ENCODE results near the gene ERI3.

Gene ERI3

GRCh38 chr1:44354840-44355581 is at the start of gene ERI3:
TSS of gene ERI3 (minus strand) at chr1:44355257. CDS start at chr1:44355026, 231 bp downstream.
- Histone ChIP-seq H3K4me1 (ENCODE audit: insufficient read depth, low read length) (peaks cover 18% of the 10 kb centered on the region), H2AFZ (ENCODE audit: low read depth, low read length) (peak within 1 kb of the TSS; percentile 92), H3K4me3 (ENCODE audit: low read length) (peak within 1 kb of the TSS; percentile 83), H3K9me3 (ENCODE audit: low read length) (no peaks in the 10 kb centered on the region), H3K27me3 (ENCODE audit: insufficient read depth, low read length) (no peaks in the 10 kb centered on the region), H3K36me3 (ENCODE audit: insufficient read depth, low read length) (no peaks in the 10 kb centered on the region)

- H3K36me3 ChIP-seq (ENCODE audit: insufficient read depth, low read length): no peaks in the 10 kb centered on the region
- H3K4me1 ChIP-seq (ENCODE audit: insufficient read depth, low read length): peaks cover 9% of the 10 kb centered on the region
- H2AFZ ChIP-seq (ENCODE audit: low read depth, low read length): no peak overlapping the region
- H3K9me3 ChIP-seq (ENCODE audit: low read length): peaks cover 6% of the 10 kb centered on the region
- peaks cover 15% of the 10 kb centered on the region for H3K27me3 ChIP-seq (ENCODE audit: insufficient read depth, low read length)
- no peak overlapping the region for H3K4me3 ChIP-seq (ENCODE audit: low read length)
These were observed 46.5 kb upstream of the ERI3 start for GRCh38 chr1:44401256-44402228.

GRCh38 chr1:44390277-44390676 is 35.2 kb upstream of the ERI3 start:
- no peak overlapping the region for H2AFZ ChIP-seq (ENCODE audit: low read depth, low read length)

DNA sequence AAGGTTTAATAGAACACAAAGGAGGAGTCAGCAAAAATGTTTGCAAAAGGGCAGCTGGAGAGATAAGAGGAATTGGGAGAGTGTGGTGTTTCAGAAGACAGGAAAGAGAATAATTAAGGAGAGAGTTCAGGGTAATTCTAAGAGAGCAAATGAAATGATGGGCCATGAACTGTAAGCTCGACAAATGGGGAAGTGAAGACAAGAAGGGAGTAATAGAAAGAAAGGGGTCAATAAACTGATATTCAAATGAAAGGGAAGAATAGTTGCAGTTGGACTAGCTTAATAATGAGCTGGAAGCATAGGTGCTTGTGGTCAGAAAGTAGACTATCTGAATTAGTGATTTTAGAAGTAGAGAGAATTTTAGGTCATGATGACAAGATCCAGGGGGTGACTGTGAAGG is 34.4 kb upstream of the ERI3 start:
- H2AFZ ChIP-seq (ENCODE audit: low read depth, low read length): no peak overlapping the region
- H3K4me1 ChIP-seq (ENCODE audit: insufficient read depth, low read length): peaks cover 4% of the 10 kb centered on the region
- no peaks in the 10 kb centered on the region for H3K9me3 ChIP-seq (ENCODE audit: low read length)
- H3K27me3 ChIP-seq (ENCODE audit: insufficient read depth, low read length): peaks cover 11% of the 10 kb centered on the region
- H3K4me3 ChIP-seq (ENCODE audit: low read length): no peak overlapping the region
- H3K36me3 ChIP-seq (ENCODE audit: insufficient read depth, low read length): no peaks in the 10 kb centered on the region

More at GRCh38 chr1:44390277-44390676, 35.2 kb upstream of the ERI3 start:
- peaks cover 11% of the 10 kb centered on the region for H3K27me3 ChIP-seq (ENCODE audit: insufficient read depth, low read length)
- no peak overlapping the region for H3K4me3 ChIP-seq (ENCODE audit: low read length)
- H3K4me1 ChIP-seq (ENCODE audit: insufficient read depth, low read length): peaks cover 4% of the 10 kb centered on the region
- no peaks in the 10 kb centered on the region for H3K36me3 ChIP-seq (ENCODE audit: insufficient read depth, low read length)
- no peaks in the 10 kb centered on the region for H3K9me3 ChIP-seq (ENCODE audit: low read length)

- H3K36me3 ChIP-seq (ENCODE audit: insufficient read depth, low read length): no peaks in the 10 kb centered on the region
- H3K9me3 ChIP-seq (ENCODE audit: low read length): no peaks in the 10 kb centered on the region
- H3K4me3 ChIP-seq (ENCODE audit: low read length): no peak overlapping the region
- H3K27me3 ChIP-seq (ENCODE audit: insufficient read depth, low read length): peaks cover 11% of the 10 kb centered on the region
- H3K4me1 ChIP-seq (ENCODE audit: insufficient read depth, low read length): peaks cover 4% of the 10 kb centered on the region
- H2AFZ ChIP-seq (ENCODE audit: low read depth, low read length): no peak overlapping the region
These were observed 33.5 kb upstream of the ERI3 start for GRCh38 chr1:44388551-44388950.

- Histone ChIP-seq H3K4me1 (ENCODE audit: insufficient read depth, low read length) (no peaks in the 10 kb centered on the region), H3K4me3 (ENCODE audit: low read length) (no peak overlapping the region), H3K36me3 (ENCODE audit: insufficient read depth, low read length) (no peaks in the 10 kb centered on the region), H3K27me3 (ENCODE audit: insufficient read depth, low read length) (peaks cover 9% of the 10 kb centered on the region), H2AFZ (ENCODE audit: low read depth, low read length) (no peak overlapping the region), H3K9me3 (ENCODE audit: low read length) (no peaks in the 10 kb centered on the region)
These were observed 25.7 kb upstream of the ERI3 start for GRCh38 chr1:44380666-44381177.

DNA sequence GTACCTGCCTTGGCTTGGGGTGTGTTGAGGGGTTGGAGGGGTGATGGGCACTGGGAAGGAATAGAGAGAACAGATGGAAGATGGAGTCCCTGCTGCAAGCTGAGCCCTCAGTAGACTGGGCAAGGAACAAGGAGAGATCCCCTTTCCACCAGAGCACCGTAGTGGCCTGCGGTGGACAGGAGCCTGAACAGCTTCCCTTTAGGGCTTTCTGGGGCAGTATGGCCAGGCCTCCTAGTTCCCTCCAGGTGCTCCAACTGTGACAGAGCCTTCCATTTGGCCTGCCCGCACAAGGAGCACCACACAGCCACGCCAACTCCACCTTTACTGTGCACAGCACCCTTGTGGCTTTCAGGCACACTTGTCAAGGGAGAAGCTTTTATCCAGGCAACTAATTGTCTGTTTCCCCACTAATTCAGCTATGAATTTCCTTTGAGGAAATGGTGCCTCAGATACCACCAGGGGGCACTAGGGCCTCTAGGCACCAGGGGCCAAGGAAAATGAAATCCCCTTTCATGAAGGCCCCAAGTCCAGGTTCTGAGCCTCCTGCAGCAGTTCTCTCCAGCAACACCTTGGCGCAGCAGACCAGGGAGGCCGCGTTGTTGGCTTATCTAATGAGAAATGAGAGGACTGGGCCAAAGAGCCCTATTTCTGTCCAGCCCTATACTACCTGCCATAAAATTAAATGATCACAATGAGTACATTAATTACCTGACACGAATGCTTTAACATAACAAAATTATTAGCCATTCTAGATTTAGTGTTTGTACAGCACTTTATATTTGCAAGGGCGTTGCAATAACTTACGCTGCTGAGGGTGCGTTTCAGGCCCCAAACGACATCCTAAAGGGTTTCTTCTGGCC is 23.1 kb upstream of the ERI3 start:
- H3K36me3 ChIP-seq (ENCODE audit: insufficient read depth, low read length): no peaks in the 10 kb centered on the region
- peaks cover 8% of the 10 kb centered on the region for H3K27me3 ChIP-seq (ENCODE audit: insufficient read depth, low read length)
- H3K4me1 ChIP-seq (ENCODE audit: insufficient read depth, low read length): no peaks in the 10 kb centered on the region
- no peaks in the 10 kb centered on the region for H3K9me3 ChIP-seq (ENCODE audit: low read length)
- no peak overlapping the region for H2AFZ ChIP-seq (ENCODE audit: low read depth, low read length)
- H3K4me3 ChIP-seq (ENCODE audit: low read length): no peak overlapping the region

- Histone ChIP-seq H3K4me1 (ENCODE audit: insufficient read depth, low read length) (no peaks in the 10 kb centered on the region), H3K36me3 (ENCODE audit: insufficient read depth, low read length) (no peaks in the 10 kb centered on the region), H3K4me3 (ENCODE audit: low read length) (no peak overlapping the region), H3K9me3 (ENCODE audit: low read length) (no peaks in the 10 kb centered on the region), H2AFZ (ENCODE audit: low read depth, low read length) (no peak overlapping the region), H3K27me3 (ENCODE audit: insufficient read depth, low read length) (peaks cover 2% of the 10 kb centered on the region)
These were observed 20.5 kb upstream of the ERI3 start for GRCh38 chr1:44375547-44375946.

- H3K27me3 ChIP-seq (ENCODE audit: insufficient read depth, low read length): peaks cover 5% of the 10 kb centered on the region
- H3K4me1 ChIP-seq (ENCODE audit: insufficient read depth, low read length): peaks cover 7% of the 10 kb centered on the region
- no peak overlapping the region for H3K4me3 ChIP-seq (ENCODE audit: low read length)
- no peaks in the 10 kb centered on the region for H3K36me3 ChIP-seq (ENCODE audit: insufficient read depth, low read length)
- no peak overlapping the region for H2AFZ ChIP-seq (ENCODE audit: low read depth, low read length)
- no peaks in the 10 kb centered on the region for H3K9me3 ChIP-seq (ENCODE audit: low read length)
These were observed 16.1 kb upstream of the ERI3 start for GRCh38 chr1:44371206-44371605.

- no peaks in the 10 kb centered on the region for H3K36me3 ChIP-seq (ENCODE audit: insufficient read depth, low read length)
- H3K9me3 ChIP-seq (ENCODE audit: low read length): no peaks in the 10 kb centered on the region
- H3K27me3 ChIP-seq (ENCODE audit: insufficient read depth, low read length): peaks cover 8% of the 10 kb centered on the region
- peaks cover 7% of the 10 kb centered on the region for H3K4me1 ChIP-seq (ENCODE audit: insufficient read depth, low read length)
- H2AFZ ChIP-seq (ENCODE audit: low read depth, low read length): no peak overlapping the region
- H3K4me3 ChIP-seq (ENCODE audit: low read length): no peak overlapping the region
These were observed 13.6 kb upstream of the ERI3 start for GRCh38 chr1:44368471-44369151.

- Histone ChIP-seq H3K36me3 (ENCODE audit: insufficient read depth, low read length) (no peaks in the 10 kb centered on the region), H3K4me3 (ENCODE audit: low read length) (no peak overlapping the region), H3K9me3 (ENCODE audit: low read length) (no peaks in the 10 kb centered on the region), H2AFZ (ENCODE audit: low read depth, low read length) (no peak overlapping the region), H3K4me1 (ENCODE audit: insufficient read depth, low read length) (peaks cover 7% of the 10 kb centered on the region), H3K27me3 (ENCODE audit: insufficient read depth, low read length) (peaks cover 8% of the 10 kb centered on the region)
These were observed 12.9 kb upstream of the ERI3 start for GRCh38 chr1:44367944-44368343.

DNA sequence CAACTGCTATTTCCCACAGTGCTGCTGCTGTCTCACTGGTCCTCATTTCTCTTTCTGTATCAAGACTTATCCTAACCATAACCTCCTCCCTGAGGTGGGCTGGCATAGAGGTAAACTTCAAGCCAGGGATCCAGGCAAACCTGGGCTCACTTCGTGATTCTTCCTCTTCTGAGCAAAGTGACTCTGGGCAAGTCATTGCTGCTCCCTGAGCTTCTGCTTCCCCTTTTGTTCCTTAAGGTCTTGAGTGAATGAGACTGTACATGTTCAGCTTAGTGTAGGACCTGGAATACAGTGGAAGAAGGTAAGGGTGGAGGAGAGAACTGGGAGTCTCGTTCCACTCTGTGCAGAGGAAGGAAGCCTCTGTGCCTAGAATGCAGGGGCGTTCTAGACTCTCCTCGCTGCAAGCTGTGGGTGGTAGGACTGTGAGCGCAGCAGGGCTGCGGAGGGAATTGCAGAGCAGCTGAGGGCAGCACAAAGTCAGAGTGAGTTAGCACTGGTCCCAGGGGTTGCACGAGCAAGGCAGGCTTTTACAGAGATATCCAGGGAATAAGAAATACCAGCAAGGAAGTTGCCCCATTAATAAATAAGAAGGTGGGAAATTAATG is 11.4 kb upstream of the ERI3 start:
- H3K9me3 ChIP-seq (ENCODE audit: low read length): no peaks in the 10 kb centered on the region
- no peak overlapping the region for H3K4me3 ChIP-seq (ENCODE audit: low read length)
- peaks cover 7% of the 10 kb centered on the region for H3K4me1 ChIP-seq (ENCODE audit: insufficient read depth, low read length)
- H3K36me3 ChIP-seq (ENCODE audit: insufficient read depth, low read length): no peaks in the 10 kb centered on the region
- no peak overlapping the region for H2AFZ ChIP-seq (ENCODE audit: low read depth, low read length)
- H3K27me3 ChIP-seq (ENCODE audit: insufficient read depth, low read length): peaks cover 8% of the 10 kb centered on the region
